ENCODE results near the gene BTBD17. TPM values are rescaled to one million over a fixed set of nuclear protein-coding genes. Genes with fewer than 3 reads are reported as not detected.

BTBD17 gene
- total RNA-seq, 1 experiment from 2014 or later: not detected

DNA sequence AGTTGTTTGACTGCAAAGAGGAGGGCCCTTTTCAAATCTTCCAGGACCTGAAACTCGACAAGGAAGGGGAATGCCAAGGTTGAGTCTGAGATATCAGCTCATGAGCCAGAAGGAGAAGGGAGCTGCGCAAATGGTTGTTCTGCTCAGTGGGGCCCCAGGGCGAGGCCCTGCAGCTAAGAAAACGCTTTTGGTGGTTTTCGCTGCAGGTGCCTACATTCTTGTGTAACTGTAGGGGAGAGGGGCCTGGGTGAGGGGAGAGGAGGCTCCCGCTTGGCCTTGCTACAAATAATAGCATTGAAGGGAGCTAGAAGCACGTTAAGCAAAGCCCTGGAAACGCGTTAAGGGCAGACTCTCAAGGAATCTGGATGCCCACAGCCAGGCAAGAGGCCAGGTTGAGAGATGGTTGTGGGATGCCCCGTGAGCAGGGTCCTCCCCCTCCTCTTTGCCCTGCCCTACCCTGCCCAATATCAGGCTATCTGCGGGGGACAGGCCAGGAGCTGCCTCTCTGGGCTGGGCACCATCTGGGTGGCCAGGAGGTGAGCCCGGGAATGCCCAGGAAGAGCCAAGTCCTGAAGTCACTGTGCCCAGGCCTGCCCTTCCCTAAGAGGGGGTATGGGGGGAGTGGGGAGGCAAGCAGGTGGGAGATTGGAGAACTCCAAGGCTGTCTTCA, 27.6 kb upstream of the BTBD17 start:
- DNase-seq (ENCODE audit: extremely low read depth, low read depth): no peak

GRCh38 chr17:74387365-74388218, 25.9 kb upstream of the BTBD17 start:
- DNase-seq (ENCODE audit: extremely low read depth, low read depth): no peak

GRCh38 chr17:74386386-74386785, 24.7 kb upstream of the BTBD17 start:
- DNase-seq (ENCODE audit: extremely low read depth, low read depth): no peak

GRCh38 chr17:74385201-74385600, 23.5 kb upstream of the BTBD17 start:
- no peak for DNase-seq (ENCODE audit: extremely low read depth, low read depth)

GRCh38 chr17:74383141-74383540, 21.5 kb upstream of the BTBD17 start:
- DNase-seq (ENCODE audit: extremely low read depth, low read depth): no peak

DNA sequence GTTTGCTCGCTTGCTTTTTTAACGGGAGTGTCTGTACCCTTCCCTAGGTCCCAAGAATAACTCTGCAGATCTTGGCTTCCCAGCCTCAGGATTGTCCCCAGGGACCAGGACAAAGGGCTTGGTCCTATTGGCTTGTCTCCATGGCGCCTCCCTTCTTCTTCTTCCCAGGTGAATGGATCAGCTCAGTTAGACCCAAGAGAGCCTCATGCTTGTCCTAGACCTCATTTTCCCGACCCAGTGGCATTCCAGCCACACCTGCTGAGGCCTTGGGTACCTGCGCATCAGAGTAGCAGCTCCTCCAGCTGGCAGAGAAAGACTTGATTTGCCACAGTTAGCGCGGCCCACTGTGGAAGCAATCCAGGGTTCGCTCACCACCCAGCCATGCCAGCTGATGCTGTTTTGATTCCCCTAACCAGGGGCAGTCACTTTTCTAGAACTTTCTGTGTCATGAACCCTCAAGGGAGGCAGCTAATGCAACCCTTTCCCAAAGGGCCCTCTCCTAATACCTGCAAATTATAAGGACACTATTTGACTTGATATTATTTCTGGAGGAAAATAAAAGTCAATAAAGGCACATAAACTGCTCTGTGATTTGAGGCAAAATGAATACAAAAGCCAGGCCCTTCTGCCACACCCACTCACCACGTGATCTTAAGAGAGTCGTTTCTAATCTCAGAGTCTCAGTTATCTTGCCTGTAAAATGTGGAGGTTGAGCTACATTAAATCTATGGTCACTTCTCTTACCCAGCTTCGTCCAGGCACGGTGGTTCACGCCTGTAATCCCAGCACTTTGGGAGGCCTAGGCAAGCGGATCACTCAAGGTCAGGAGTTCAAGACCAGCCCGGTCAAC, 19.5 kb upstream of the BTBD17 start:
- DNase-seq (ENCODE audit: extremely low read depth, low read depth): no peak

DNA sequence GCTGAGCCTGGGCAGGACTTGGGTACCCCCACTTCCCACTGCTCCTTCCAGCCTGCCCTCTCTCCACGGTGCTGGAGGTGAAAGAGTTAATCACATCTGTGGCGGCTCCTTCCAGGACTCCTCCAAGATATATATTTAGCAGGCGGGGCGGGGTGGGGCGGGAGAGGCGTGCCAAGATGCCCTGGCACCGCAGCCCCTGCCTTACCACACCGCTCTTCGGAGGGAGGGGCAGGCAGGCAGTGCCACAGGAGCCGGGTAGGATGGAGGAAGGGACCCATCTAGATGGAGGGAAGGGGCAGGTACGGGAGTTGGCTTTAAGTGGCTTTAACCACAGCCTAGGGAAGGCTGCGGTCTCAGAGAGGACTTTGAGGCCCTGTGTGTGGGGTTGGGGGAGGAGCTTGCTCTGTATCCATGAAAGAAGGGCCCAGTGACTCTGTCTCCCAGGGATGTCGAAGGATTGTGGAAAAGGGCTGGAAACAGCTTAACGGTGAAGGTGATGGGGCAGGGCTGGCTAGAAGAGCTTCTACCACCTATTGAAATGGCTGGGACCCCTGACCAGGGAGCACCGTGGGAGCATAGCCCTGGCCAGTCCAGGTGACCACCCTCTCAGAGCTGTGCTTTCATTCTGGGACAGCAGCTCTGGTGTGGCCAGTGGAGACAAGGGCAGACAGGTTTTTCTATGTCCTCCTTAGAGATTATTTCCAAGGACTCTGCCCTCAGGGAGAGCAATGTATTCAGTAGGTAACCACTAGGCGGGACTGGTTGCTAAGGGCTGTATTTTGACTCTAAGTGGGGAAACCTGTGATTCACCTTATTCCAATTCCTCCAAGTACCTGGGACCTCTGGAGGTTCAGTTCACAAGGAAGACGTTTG, 18.7 kb upstream of the BTBD17 start:
- no peak for DNase-seq (ENCODE audit: extremely low read depth, low read depth)

GRCh38 chr17:74379495-74380085, 17.9 kb upstream of the BTBD17 start:
- peak; percentile 80 for DNase-seq (ENCODE audit: extremely low read depth, low read depth)

- no peak for DNase-seq (ENCODE audit: extremely low read depth, low read depth)
Observed at GRCh38 chr17:74374858-74375257, 13.2 kb upstream of the BTBD17 start.

DNA sequence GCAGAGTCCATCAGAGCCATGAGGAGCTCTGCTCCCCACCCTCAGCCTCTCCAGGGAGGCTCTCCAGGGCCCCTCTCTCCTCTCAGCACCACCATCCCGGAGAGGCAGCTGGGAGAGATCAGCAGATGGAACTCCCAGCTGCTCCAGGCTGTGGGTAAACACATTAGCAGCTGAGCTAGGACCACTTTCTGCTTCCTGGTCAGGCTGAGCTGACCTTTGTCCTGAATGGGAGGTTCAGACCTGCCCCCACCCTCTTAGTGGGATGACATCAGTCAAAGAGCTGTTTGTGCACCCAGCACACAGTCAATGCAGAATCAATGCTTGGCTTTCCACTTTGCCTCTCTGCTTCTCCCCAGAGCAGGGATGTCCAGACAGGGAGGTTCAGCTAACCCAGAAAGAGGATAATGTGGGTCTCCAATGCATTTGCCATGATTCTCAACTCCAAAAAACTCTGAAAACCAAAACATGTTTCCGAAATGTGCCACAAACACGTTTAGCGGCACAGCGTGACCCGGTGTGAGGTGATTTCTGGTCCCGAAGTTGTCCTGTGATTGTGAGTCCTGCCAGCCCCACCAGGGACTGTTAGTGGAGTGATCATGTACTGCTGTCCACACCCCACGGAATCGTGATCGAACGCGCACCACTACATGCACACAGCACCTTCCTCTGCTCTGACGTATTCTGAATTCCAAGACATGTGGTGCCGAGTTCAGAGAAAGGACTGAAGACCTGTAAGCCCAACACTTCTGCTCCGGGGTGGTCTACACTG, 12.4 kb upstream of the BTBD17 start:
- no peak for DNase-seq (ENCODE audit: extremely low read depth, low read depth)

DNA sequence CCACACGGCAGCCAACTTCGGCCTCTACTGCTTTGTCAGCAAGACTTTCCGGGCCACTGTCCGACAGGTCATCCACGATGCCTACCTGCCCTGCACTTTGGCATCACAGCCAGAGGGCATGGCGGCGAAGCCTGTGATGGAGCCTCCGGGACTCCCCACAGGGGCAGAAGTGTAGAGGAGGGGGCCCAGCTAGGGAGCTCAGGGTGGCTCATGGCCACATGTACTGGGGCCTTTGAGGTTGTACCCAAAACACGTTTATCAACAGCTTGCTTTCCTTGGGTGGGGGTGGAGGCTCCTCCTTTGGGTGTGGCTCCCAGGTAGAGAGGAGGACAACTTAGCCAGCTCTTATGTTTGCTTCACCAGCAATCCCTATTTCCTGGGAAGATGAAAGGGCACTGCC, 10.8 kb upstream of the BTBD17 start:
- DNase-seq (ENCODE audit: extremely low read depth, low read depth): no peak

DNA sequence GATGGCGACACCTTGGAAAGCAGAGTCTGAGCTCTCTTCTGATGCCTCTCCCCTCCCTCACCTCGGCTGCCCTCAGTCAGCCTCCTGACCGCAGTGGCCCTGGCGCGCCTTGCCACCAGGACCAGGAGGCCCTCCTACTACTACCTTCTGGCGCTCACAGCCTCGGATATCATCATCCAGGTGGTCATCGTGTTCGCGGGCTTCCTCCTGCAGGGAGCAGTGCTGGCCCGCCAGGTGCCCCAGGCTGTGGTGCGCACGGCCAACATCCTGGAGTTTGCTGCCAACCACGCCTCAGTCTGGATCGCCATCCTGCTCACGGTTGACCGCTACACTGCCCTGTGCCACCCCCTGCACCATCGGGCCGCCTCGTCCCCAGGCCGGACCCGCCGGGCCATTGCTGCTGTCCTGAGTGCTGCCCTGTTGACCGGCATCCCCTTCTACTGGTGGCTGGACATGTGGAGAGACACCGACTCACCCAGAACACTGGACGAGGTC, 10.0 kb upstream of the BTBD17 start:
- no peak for DNase-seq (ENCODE audit: extremely low read depth, low read depth)

- DNase-seq (ENCODE audit: extremely low read depth, low read depth): no peak
Observed at GRCh38 chr17:74369665-74370490, 8.2 kb upstream of the BTBD17 start.

GRCh38 chr17:74369221-74369620, 7.6 kb upstream of the BTBD17 start:
- DNase-seq (ENCODE audit: extremely low read depth, low read depth): no peak

GRCh38 chr17:74368341-74369081, 6.8 kb upstream of the BTBD17 start:
- peak; percentile 64 for DNase-seq (ENCODE audit: extremely low read depth, low read depth)

DNA sequence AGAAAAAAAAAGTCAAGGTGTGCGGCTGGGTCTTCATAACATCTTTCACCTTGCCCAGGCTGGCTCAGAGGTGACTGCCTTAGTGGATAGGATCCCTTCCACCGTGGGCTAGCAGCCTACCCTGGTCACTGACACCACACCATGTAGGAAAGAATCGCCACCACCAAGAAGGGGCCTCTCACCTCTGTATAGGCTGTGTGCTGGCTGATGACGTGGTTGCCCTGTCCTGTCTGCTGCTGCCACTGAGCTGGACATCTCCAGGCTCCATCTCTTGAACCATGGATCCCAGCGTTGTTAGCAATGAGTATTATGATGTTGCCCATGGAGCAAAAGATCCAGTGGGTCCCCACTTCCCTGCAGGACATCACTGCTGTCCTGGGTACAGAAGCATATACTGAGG, 5.5 kb upstream of the BTBD17 start, which contains the start of gene GPR142:
TSS of gene GPR142 (plus strand) at position 301 of the 400 bp plus-strand sequence. CDS start 2,035 bp downstream, outside the sequence.
- DNase-seq (ENCODE audit: extremely low read depth, low read depth): no peak

- no peak for DNase-seq (ENCODE audit: extremely low read depth, low read depth)
Observed at GRCh38 chr17:74362810-74363498, 1.3 kb upstream of the BTBD17 start.

All from NCI-H460 (cell line).